Loucy (cell line): ENCODE data around the gene NOL12.

Experiments used
- H2AFZ ChIP-seq: fragments of 200-600 bp; sonication (generic); 2 replicates; pipeline ENCODE4 v1.6.0; 2016; ENCODE audit warnings: antibody characterized with exemption, mild to moderate bottlenecking, low read length, moderate library complexity
- H3F3A ChIP-seq: fragments of 200-600 bp; 2 replicates; pipeline ENCODE4 v1.6.0; 2016; ENCODE audit warnings: antibody characterized with exemption, low read depth, mild to moderate bottlenecking
- H3K27me3 ChIP-seq: fragments of 200-600 bp; sonication (generic); 2 replicates; pipeline ENCODE4 v1.6.1; 2014; ENCODE audit warnings: low read length, mild to moderate bottlenecking; ENCODE audit not compliant: insufficient read depth, poor library complexity, severe bottlenecking
- H3K36me3 ChIP-seq: fragments of 200-600 bp; sonication (generic); 2 replicates; pipeline ENCODE4 v1.6.1; 2016; ENCODE audit warnings: low read length; ENCODE audit not compliant: insufficient read depth
- H3K4me1 ChIP-seq: fragments of 200-600 bp; sonication (generic); 2 replicates; pipeline ENCODE4 v1.5.1; 2014; ENCODE audit warnings: low read length, mild to moderate bottlenecking; ENCODE audit not compliant: insufficient read depth, poor library complexity, severe bottlenecking
- H3K4me2 ChIP-seq: fragments of 200-600 bp; sonication (generic); 2 replicates; pipeline ENCODE4 v1.6.0; 2014; ENCODE audit warnings: antibody characterized with exemption, low read length, low read depth, mild to moderate bottlenecking; ENCODE audit not compliant: poor library complexity, severe bottlenecking
- H3K4me3 ChIP-seq: fragments of 200-600 bp; sonication (generic); 2 replicates; pipeline ENCODE4 v1.5.1; 2014; ENCODE audit warnings: low read length, mild to moderate bottlenecking, mixed read lengths; ENCODE audit not compliant: poor library complexity, severe bottlenecking
- H3K79me2 ChIP-seq: fragments of 200-600 bp; sonication (generic); 2 replicates; pipeline ENCODE4 v1.6.1; 2014; ENCODE audit warnings: low read length; ENCODE audit not compliant: insufficient read depth
- H3K9ac ChIP-seq: fragments of 200-600 bp; sonication (generic); 2 replicates; pipeline ENCODE4 v1.6.0; 2014; ENCODE audit warnings: mild to moderate bottlenecking, low read depth, low read length, moderate library complexity; ENCODE audit not compliant: poor library complexity, severe bottlenecking
- H3K9me2 ChIP-seq: fragments of 200-600 bp; sonication (generic); replicated peaks from 2 replicates; pipeline ENCODE4 v1.6.1; 2016; ENCODE audit warnings: low read depth, low read length, mixed read lengths
- H3K9me3 ChIP-seq: fragments of 200-600 bp; sonication (generic); 2 replicates; pipeline ENCODE4 v1.6.1; 2014; ENCODE audit warnings: mild to moderate bottlenecking, antibody characterized with exemption, low read length, low read depth; ENCODE audit not compliant: insufficient read depth
- H4K20me1 ChIP-seq: fragments of 200-600 bp; sonication (generic); 2 replicates; pipeline ENCODE4 v1.6.0; 2014; ENCODE audit warnings: antibody characterized with exemption, low read length, mild to moderate bottlenecking; ENCODE audit not compliant: insufficient read depth, poor library complexity, severe bottlenecking
- CTCF ChIP-seq: fragments of 200-600 bp; sonication (generic); conservative IDR thresholded peaks from 2 replicates; pipeline ENCODE4 v1.5.1; 2014; ENCODE audit warnings: mild to moderate bottlenecking, antibody characterized with exemption, low read length
- EZH2phosphoT487 ChIP-seq: fragments of 200-600 bp; IDR thresholded peaks from 2 replicates; pipeline ENCODE4 v1.6.1; 2018; ENCODE audit warnings: antibody characterized with exemption, mild to moderate bottlenecking, moderate library complexity, borderline replicate concordance

The NOL12 gene

GRCh38 chr22:37686002-37686982 is at the start of gene NOL12:
Gene NOL12, plus strand, starts transcription at chr22:37686343. Its CDS starts 50 bp downstream, at chr22:37686393.
- Histone ChIP-seq H3K4me3 (peak within 1 kb of the TSS; percentile 94), H3K4me2 (peak within 1 kb of the TSS; percentile 72), H3K9me2 (no peaks in the 10 kb centered on the region), H3K4me1 (peaks cover 16% of the 10 kb centered on the region), H4K20me1 (no peaks in the 10 kb centered on the region), H3K36me3 (peaks cover 14% of the 10 kb centered on the region; the same call in 1 of the 2 replicates), H3K9me3 (no peaks in the 10 kb centered on the region), H3F3A (no peaks in the 10 kb centered on the region), H3K9ac (peak within 1 kb of the TSS; percentile 94), H2AFZ (peak within 1 kb of the TSS; percentile 94), H3K27me3 (no peaks in the 10 kb centered on the region), H3K79me2 (peaks cover 29% of the 10 kb centered on the region)
- TF ChIP-seq EZH2phosphoT487, result no peak
- TF ChIP-seq CTCF, result no peak

- Histone ChIP-seq H3K27me3 (no peaks in the 10 kb centered on the region), H4K20me1 (peaks cover 16% of the 10 kb centered on the region), H2AFZ (no peak overlapping the region), H3K79me2 (peaks cover 30% of the 10 kb centered on the region), H3K9ac (peak overlapping the region; percentile 94), H3K4me1 (peaks cover 83% of the 10 kb centered on the region), H3K36me3 (no peaks in the 10 kb centered on the region), H3K4me2 (peak overlapping the region; percentile 98), H3F3A (peaks cover 16% of the 10 kb centered on the region), H3K4me3 (peak overlapping the region; percentile 52), H3K9me3 (no peaks in the 10 kb centered on the region), H3K9me2 (no peaks in the 10 kb centered on the region)
- TF ChIP-seq CTCF (no peak), EZH2phosphoT487 (no peak)
These were observed 49.2 kb upstream of the NOL12 start for GRCh38 chr22:37636949-37637273.

GRCh38 chr22:37638391-37639069 is 47.6 kb upstream of the NOL12 start:
- Histone ChIP-seq H4K20me1 (peaks cover 19% of the 10 kb centered on the region), H3K79me2 (peaks cover 45% of the 10 kb centered on the region), H3K4me2 (peak overlapping the region; percentile 98), H3F3A (peaks cover 16% of the 10 kb centered on the region), H3K4me1 (peaks cover 74% of the 10 kb centered on the region), H2AFZ (no peak overlapping the region), H3K9ac (peak overlapping the region; percentile 94), H3K4me3 (peak overlapping the region; percentile 89), H3K9me3 (no peaks in the 10 kb centered on the region), H3K36me3 (no peaks in the 10 kb centered on the region), H3K27me3 (no peaks in the 10 kb centered on the region), H3K9me2 (no peaks in the 10 kb centered on the region)
- TF ChIP-seq CTCF (no peak), EZH2phosphoT487 (no peak)
